HCT116 (cell line): Measurements from ENCODE around the gene ABCC5. TPM values are rescaled to one million over a fixed set of nuclear protein-coding genes. Genes with fewer than 3 reads are reported as not detected.

ENCODE experiments used
- ATAC-seq: fragments of 200-7000 bp; cut with Tn5 transposase; 2 replicates; pipeline ENCODE4 v1.9.1; 2020; ENCODE audit warnings: mild to moderate bottlenecking, moderate library complexity
- BruUV-seq: library from RNA; stranded (reverse); fragments of 400-500 nt; replicated peaks from 2 replicates; lab custom pipeline; 2021; lab: Mats Ljungman, UMichigan
- CTCF ChIA-PET: fragments of 300-600 bp; sonication (Branson Sonifier 250); formaldehyde crosslinking; loops from one replicate; lab custom pipeline; 2021; ENCODE audit warnings: antibody characterized with exemption; lab: Charles Lee
- POLR2A ChIA-PET: fragments of 300-600, 350-600 bp; sonication (Branson Sonifier 250); formaldehyde crosslinking; loops from one replicate; lab custom pipeline; 2021; ENCODE audit warnings: antibody characterized with exemption; lab: Charles Lee
- RAD21 ChIA-PET, 2 experiments: fragments of 300-600 bp; sonication (Branson Sonifier 250); formaldehyde crosslinking; loops; one replicate each; lab custom pipeline; 2023; ENCODE audit warnings: low total read pairs in 2 of 2; ENCODE audit not compliant: uncharacterized antibody in 2 of 2, unreplicated experiment in 2 of 2, low non-redundant PET in 1 of 2; lab: Charles Lee
- DNase-seq: peaks from one replicate; pipeline ENCODE4 v3.0.0-alpha.2; 2010; ENCODE audit warnings: low read depth, low spot score
- H2AFZ ChIP-seq: fragments of 200-600 bp; shearing (Covaris generic), sonication (generic); 2 replicates; pipeline ENCODE4 v1.6.1; 2017; ENCODE audit warnings: low read depth, mixed run types, mixed read lengths, antibody characterized with exemption, low read length; ENCODE audit not compliant: poor library complexity, severe bottlenecking
- H3K27ac ChIP-seq: 2 replicates; pipeline ENCODE4 v1.5.1; 2012; ENCODE audit warnings: low read depth, low read length
- H3K27me3 ChIP-seq: fragments of 200-600 bp; sonication (generic); 2 replicates; pipeline ENCODE4 v1.6.1; 2016; ENCODE audit warnings: mixed run types, low read length, mixed read lengths; ENCODE audit not compliant: insufficient read depth
- H3K36me3 ChIP-seq, 2 experiments: fragments of 200-500 bp in 1 of 2; fragments of 200-600 bp in 1 of 2; sonication (Bioruptor generic) in 1 of 2; sonication (generic) in 1 of 2; 2 replicates each; pipeline versions ENCODE4 v1.5.1 to v1.6.1; 2014 to 2016; ENCODE audit warnings: low read length in 2 of 2, inconsistent platforms in 1 of 2, mixed read lengths in 1 of 2, mixed run types in 1 of 2; ENCODE audit not compliant: insufficient read depth in 2 of 2, control insufficient read depth in 1 of 2
- H3K4me1 ChIP-seq, 2 experiments: fragments of 200-600 bp in 1 of 2; sonication (generic) in 1 of 2; 2 replicates each; pipeline versions ENCODE4 v1.5.1 to v1.6.1; 2012 to 2017; ENCODE audit warnings: low read length in 2 of 2, inconsistent platforms in 1 of 2, mild to moderate bottlenecking in 1 of 2, mixed read lengths in 1 of 2, mixed run types in 1 of 2, moderate library complexity in 1 of 2; ENCODE audit not compliant: insufficient read depth in 2 of 2, control insufficient read depth in 1 of 2
- H3K4me2 ChIP-seq: fragments of 200-600 bp; sonication (generic); 2 replicates; pipeline ENCODE4 v1.6.1; 2017; ENCODE audit warnings: mixed run types, low read length, mixed read lengths
- H3K4me3 ChIP-seq, 2 experiments: fragments of 200-600 bp in 1 of 2; sonication (generic) in 1 of 2; replicated peaks in 1 of 2; 2 replicates each; pipeline ENCODE4 v1.5.1; 2011 to 2016; ENCODE audit warnings: low read length in 2 of 2, control low read depth in 1 of 2, low read depth in 1 of 2, mild to moderate bottlenecking in 1 of 2, mixed read lengths in 1 of 2, mixed run types in 1 of 2
- H3K79me2 ChIP-seq: fragments of 200-600 bp; sonication (generic); 2 replicates; pipeline ENCODE4 v1.6.1; 2017; ENCODE audit warnings: mild to moderate bottlenecking, mixed run types, low read length, moderate library complexity, mixed read lengths; ENCODE audit not compliant: insufficient read depth
- H3K9ac ChIP-seq: fragments of 200-600 bp; sonication (generic); 2 replicates; pipeline ENCODE4 v1.6.1; 2016; ENCODE audit warnings: low read length, mixed read lengths
- H3K9me2 ChIP-seq: fragments of 200-600 bp; sonication (generic), shearing (Covaris generic); 2 replicates; pipeline ENCODE4 v1.6.1; 2017; ENCODE audit warnings: mixed run types, mild to moderate bottlenecking, moderate library complexity; ENCODE audit not compliant: insufficient read depth
- H3K9me3 ChIP-seq, 2 experiments: fragments of 200-500 bp in 1 of 2; fragments of 200-600 bp in 1 of 2; sonication (Bioruptor generic) in 1 of 2; sonication (generic) in 1 of 2; 2 replicates each; pipeline ENCODE4 v1.6.1; 2014 to 2017; ENCODE audit warnings: low read length in 2 of 2, mixed read lengths in 2 of 2, inconsistent platforms in 1 of 2, low read depth in 1 of 2, mild to moderate bottlenecking in 1 of 2, mixed run types in 1 of 2, moderate library complexity in 1 of 2; ENCODE audit not compliant: control insufficient read depth in 1 of 2, insufficient read depth in 1 of 2
- H4K20me1 ChIP-seq: fragments of 200-600 bp; sonication (generic), shearing (Covaris generic); 2 replicates; pipeline ENCODE4 v1.6.1; 2017; ENCODE audit warnings: mixed run types, mild to moderate bottlenecking, moderate library complexity; ENCODE audit not compliant: insufficient read depth
- CEBPB ChIP-seq: IDR thresholded peaks from 2 replicates; pipeline ENCODE4 v1.6.1; 2012; ENCODE audit warnings: low read depth
- ELF1 ChIP-seq: IDR thresholded peaks from 2 replicates; pipeline ENCODE4 v1.6.1; 2012; ENCODE audit warnings: low read depth, borderline replicate concordance
- EZH2phosphoT487 ChIP-seq: fragments of 200-600 bp; IDR thresholded peaks from 2 replicates; pipeline ENCODE4 v1.6.1; 2018; ENCODE audit warnings: antibody characterized with exemption, borderline replicate concordance
- FOSL1 ChIP-seq: IDR thresholded peaks from 2 replicates; pipeline ENCODE4 v1.6.1; 2012; ENCODE audit warnings: low read depth
- JUND ChIP-seq: IDR thresholded peaks from 2 replicates; pipeline ENCODE4 v1.6.1; 2012
- POLR2A ChIP-seq: IDR thresholded peaks from 2 replicates; pipeline ENCODE4 v1.7.0; 2011; ENCODE audit warnings: borderline replicate concordance; ENCODE audit not compliant: insufficient read depth, insufficient read length; ENCODE audit errors: extremely low read depth
- POLR2AphosphoS5 ChIP-seq: IDR thresholded peaks from 2 replicates; pipeline ENCODE4 v1.6.1; 2011; ENCODE audit warnings: mild to moderate bottlenecking, low read depth, low read length, moderate library complexity
- RAD21 ChIP-seq: IDR thresholded peaks from 2 replicates; pipeline ENCODE4 v1.6.1; 2012; ENCODE audit warnings: low read depth, mild to moderate bottlenecking
- SP1 ChIP-seq: IDR thresholded peaks from 2 replicates; pipeline ENCODE4 v1.6.1; 2012; ENCODE audit warnings: low read depth
- TCF7L2 ChIP-seq: IDR thresholded peaks from 2 replicates; pipeline ENCODE4 v1.7.0; 2011; ENCODE audit warnings: borderline replicate concordance, inconsistent platforms; ENCODE audit not compliant: insufficient read depth, insufficient read length; ENCODE audit errors: extremely low read depth
- YY1 ChIP-seq: IDR thresholded peaks from 2 replicates; pipeline ENCODE4 v1.6.1; 2011; ENCODE audit warnings: low read length, low read depth, moderate library complexity, mild to moderate bottlenecking; ENCODE audit not compliant: insufficient replicate concordance; ENCODE audit errors: extremely low read depth
- ZFX ChIP-seq: fragments of 450-650 bp; IDR thresholded peaks from 2 replicates; pipeline ENCODE4 v1.6.1; 2017
- intact Hi-C: fragments of 100-400 bp; cut with micrococcal nuclease; formaldehyde crosslinking; loops from 2 replicates; pipeline ENCODE4 v1.10.0; 2022
- total RNA-seq: library from RNA; stranded (reverse); gene quantifications from one replicate; pipeline ENCODE4 v1.2.1, GENCODE V29; 2021; ENCODE audit not compliant: unreplicated experiment
- TF ChIP-seq, protein P1 (sequence below): IDR thresholded peaks from 2 replicates; pipeline ENCODE4 v1.6.1; 2012; ENCODE audit warnings: low read depth
- TF ChIP-seq, protein P2 (sequence below): IDR thresholded peaks from 2 replicates; pipeline ENCODE4 v1.6.1; 2012
- TF ChIP-seq, protein P3 (sequence below): IDR thresholded peaks from 2 replicates; pipeline ENCODE4 v1.6.1; 2011; ENCODE audit warnings: mild to moderate bottlenecking, low read length, moderate library complexity; ENCODE audit not compliant: insufficient replicate concordance; ENCODE audit errors: extremely low read depth

The ABCC5 gene
- total RNA-seq, 1 experiment from 2014 or later = 16.9 TPM

DNA sequence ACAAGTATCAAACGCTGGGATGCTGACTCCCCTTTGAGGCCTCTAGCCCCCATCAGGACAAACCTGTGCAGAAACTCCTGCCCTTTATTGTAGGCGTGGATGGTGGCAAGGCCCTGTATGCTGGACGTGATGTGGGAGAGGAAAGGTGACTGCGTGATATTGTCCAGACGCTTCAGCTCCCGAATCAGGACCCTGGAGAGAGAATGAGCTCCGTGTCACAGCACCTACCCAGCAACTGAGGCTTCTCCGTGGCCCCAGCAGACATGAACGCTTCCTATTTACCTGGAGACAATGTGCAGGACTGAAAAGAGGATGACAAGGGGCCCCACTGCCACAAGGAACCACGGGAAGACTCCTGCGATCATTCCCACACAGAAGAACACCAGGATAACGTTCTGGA, 68.0 kb downstream of the ABCC5 start:
- ChIA-PET RAD21 (no interaction called here), POLR2A (no interaction called here), CTCF (no interaction called here)
- H4K20me1 ChIP-seq = no peaks in the 10 kb centered on the region
- intact Hi-C loops = no loop called here
- H3K9ac ChIP-seq = no peak overlapping the region
- H3K4me2 ChIP-seq = no peak overlapping the region
- no peaks in the 10 kb centered on the region for H3K27me3 ChIP-seq
- H3K79me2 ChIP-seq = no peaks in the 10 kb centered on the region
- no peaks in the 10 kb centered on the region for H3K9me2 ChIP-seq
- no TSS peak for BruUV-seq
- H3K4me3 ChIP-seq = no peak overlapping the region
- no peak overlapping the region for H3K27ac ChIP-seq
- no peaks in the 10 kb centered on the region for H3K4me1 ChIP-seq
- no peak overlapping the region for H2AFZ ChIP-seq
- peaks cover 0 to 7% of the 10 kb centered on the region in 2 experiments; a peak in 2 of 4 replicates for H3K36me3 ChIP-seq
- TF ChIP-seq, protein P1, sequence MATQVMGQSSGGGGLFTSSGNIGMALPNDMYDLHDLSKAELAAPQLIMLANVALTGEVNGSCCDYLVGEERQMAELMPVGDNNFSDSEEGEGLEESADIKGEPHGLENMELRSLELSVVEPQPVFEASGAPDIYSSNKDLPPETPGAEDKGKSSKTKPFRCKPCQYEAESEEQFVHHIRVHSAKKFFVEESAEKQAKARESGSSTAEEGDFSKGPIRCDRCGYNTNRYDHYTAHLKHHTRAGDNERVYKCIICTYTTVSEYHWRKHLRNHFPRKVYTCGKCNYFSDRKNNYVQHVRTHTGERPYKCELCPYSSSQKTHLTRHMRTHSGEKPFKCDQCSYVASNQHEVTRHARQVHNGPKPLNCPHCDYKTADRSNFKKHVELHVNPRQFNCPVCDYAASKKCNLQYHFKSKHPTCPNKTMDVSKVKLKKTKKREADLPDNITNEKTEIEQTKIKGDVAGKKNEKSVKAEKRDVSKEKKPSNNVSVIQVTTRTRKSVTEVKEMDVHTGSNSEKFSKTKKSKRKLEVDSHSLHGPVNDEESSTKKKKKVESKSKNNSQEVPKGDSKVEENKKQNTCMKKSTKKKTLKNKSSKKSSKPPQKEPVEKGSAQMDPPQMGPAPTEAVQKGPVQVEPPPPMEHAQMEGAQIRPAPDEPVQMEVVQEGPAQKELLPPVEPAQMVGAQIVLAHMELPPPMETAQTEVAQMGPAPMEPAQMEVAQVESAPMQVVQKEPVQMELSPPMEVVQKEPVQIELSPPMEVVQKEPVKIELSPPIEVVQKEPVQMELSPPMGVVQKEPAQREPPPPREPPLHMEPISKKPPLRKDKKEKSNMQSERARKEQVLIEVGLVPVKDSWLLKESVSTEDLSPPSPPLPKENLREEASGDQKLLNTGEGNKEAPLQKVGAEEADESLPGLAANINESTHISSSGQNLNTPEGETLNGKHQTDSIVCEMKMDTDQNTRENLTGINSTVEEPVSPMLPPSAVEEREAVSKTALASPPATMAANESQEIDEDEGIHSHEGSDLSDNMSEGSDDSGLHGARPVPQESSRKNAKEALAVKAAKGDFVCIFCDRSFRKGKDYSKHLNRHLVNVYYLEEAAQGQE = 0 out of 2 replicates have a peak, but pooled peaks have one; percentile 17
- no peak for TF ChIP-seq SP1
- no peaks in the 10 kb centered on the region for H3K9me3 ChIP-seq
- DNase-seq (no peak), ATAC-seq (no peak)

DNA sequence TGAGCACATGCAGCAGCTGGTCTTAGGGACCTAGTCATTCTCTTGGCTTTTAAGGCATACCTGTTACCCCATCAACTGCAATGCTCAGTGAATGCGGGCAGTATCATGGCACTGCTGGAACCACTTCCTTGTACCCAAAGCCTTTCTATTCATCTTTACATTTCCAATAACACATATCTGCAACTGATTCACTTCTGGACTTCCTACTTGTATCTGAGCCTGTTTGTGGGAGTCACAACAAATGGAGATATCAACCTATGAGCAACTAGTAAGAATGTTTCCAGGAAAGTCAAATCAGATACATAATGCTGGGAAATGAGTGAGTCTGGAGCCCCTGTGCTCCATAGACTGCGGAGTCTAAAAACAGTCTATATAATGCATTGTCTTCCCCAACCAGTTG, 71.6 kb downstream of the ABCC5 start:
- BruUV-seq = no TSS peak
- Histone ChIP-seq H3K4me2 (no peak overlapping the region), H3K4me3 (no peak overlapping the region), H3K79me2 (no peaks in the 10 kb centered on the region), H2AFZ (no peak overlapping the region), H3K27me3 (no peaks in the 10 kb centered on the region), H3K4me1 (no peaks in the 10 kb centered on the region), H3K36me3 (peaks cover 0 to 7% of the 10 kb centered on the region in 2 experiments; a peak in 2 of 4 replicates), H3K9me3 (no peaks in the 10 kb centered on the region), H3K27ac (no peak overlapping the region), H4K20me1 (no peaks in the 10 kb centered on the region), H3K9me2 (no peaks in the 10 kb centered on the region), H3K9ac (no peak overlapping the region)
- ATAC-seq (no peak), DNase-seq (no peak)
- intact Hi-C loops = no loop called here
- ChIA-PET RAD21 (no interaction called here), POLR2A (no interaction called here), CTCF (no interaction called here)
- TF ChIP-seq, protein P2, sequence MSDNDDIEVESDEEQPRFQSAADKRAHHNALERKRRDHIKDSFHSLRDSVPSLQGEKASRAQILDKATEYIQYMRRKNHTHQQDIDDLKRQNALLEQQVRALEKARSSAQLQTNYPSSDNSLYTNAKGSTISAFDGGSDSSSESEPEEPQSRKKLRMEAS = no peak
- TF ChIP-seq FOSL1 (no peak), POLR2AphosphoS5 (no peak), ZFX (no peak), POLR2A (no peak), TCF7L2 (no peak), JUND (no peak), SP1 (no peak), CEBPB (no peak), EZH2phosphoT487 (no peak), YY1 (no peak), RAD21 (no peak), ELF1 (no peak)
- TF ChIP-seq, protein P3, sequence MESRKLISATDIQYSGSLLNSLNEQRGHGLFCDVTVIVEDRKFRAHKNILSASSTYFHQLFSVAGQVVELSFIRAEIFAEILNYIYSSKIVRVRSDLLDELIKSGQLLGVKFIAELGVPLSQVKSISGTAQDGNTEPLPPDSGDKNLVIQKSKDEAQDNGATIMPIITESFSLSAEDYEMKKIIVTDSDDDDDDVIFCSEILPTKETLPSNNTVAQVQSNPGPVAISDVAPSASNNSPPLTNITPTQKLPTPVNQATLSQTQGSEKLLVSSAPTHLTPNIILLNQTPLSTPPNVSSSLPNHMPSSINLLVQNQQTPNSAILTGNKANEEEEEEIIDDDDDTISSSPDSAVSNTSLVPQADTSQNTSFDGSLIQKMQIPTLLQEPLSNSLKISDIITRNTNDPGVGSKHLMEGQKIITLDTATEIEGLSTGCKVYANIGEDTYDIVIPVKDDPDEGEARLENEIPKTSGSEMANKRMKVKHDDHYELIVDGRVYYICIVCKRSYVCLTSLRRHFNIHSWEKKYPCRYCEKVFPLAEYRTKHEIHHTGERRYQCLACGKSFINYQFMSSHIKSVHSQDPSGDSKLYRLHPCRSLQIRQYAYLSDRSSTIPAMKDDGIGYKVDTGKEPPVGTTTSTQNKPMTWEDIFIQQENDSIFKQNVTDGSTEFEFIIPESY = no peak
